ENCODE data around the gene SBF2. TPM values are rescaled to one million over a fixed set of nuclear protein-coding genes. Genes with fewer than 3 reads are reported as not detected.

Gene SBF2
- total and polyA plus RNA-seq, 2 of the 13 experiments (the other 11 are each of a cell fraction or from before 2014, with no cell fraction given), result 24.0 to 45.8 TPM

GRCh38 chr11:10107497-10107896 is 186.5 kb downstream of the SBF2 start:
- H3K4me2 ChIP-seq (ENCODE audit: low read depth, low read length), result no peak overlapping the region
- ChIA-PET POLR2A (no interaction called here), CTCF (ENCODE audit: low intra/inter-chr PET ratio, low total read pairs) (no interaction called here)
- no peaks in the 10 kb centered on the region for H3K4me1 ChIP-seq (ENCODE audit: insufficient read depth, low read length)
- no TSS peak for BruUV-seq (replicated peaks)
- H4K20me1 ChIP-seq (ENCODE audit: insufficient read depth, low read length), result 0 out of 2 replicates have a peak, but pooled peaks cover 2% of the 10 kb centered on the region
- no peak overlapping the region for H2AFZ ChIP-seq (ENCODE audit: low read length)
- TF ChIP-seq, protein P1, sequence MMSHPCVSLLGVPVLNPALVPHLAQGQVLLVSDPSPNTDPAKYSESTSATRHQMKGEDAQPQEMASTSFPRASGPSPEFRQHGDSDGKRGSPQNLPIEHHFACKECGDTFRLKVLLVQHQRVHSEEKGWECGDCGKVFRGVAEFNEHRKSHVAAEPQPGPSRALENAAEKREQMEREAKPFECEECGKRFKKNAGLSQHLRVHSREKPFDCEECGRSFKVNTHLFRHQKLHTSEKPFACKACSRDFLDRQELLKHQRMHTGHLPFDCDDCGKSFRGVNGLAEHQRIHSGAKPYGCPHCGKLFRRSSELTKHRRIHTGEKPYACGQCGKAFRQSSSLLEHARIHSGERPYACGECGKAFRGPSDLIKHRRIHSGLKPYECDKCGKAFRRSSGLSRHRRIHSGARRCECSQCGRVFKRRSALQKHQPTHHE (CRISPR knock-in tag; IDR thresholded peaks at IDR 0.05; ENCODE audit: borderline replicate concordance), result no peak
- TF ChIP-seq ZNF564 (CRISPR knock-in tag; IDR thresholded peaks at IDR 0.05) (no peak), NPAS2 (CRISPR knock-in tag; IDR thresholded peaks at IDR 0.05; ENCODE audit: borderline replicate concordance) (no peak), NCOA1 (CRISPR knock-in tag; IDR thresholded peaks at IDR 0.05) (no peak)
- no peak overlapping the region for H3K27ac ChIP-seq (ENCODE audit: extremely low read length, insufficient read depth, low read length)
- no peak overlapping the region for H3K4me3 ChIP-seq (replicated peaks in 1 of 3; ENCODE audit: insufficient read depth in 1 of 3, low read depth in 2 of 3, low read length in 3 of 3)
- no peak overlapping the region for H3K9ac ChIP-seq (ENCODE audit: insufficient read depth, low read depth, low read length)
- ATAC-seq (no peak), FAIRE-seq (no peak), DNase-seq (ENCODE audit: low spot score) (no peak)
- in situ Hi-C loops (cut with HindIII; ENCODE audit: extremely low pct_ligation_motif_present, low pct_unique_long_range_greater_than_20kb), result no loop called here
- intact Hi-C loops (cut with micrococcal nuclease; ENCODE audit: unreplicated experiment), result no loop called here
- H3K9me3 ChIP-seq (ENCODE audit: low read length), result no peaks in the 10 kb centered on the region
- 96% methylated on average over 2 of the region's 2 CpGs for WGBS (ENCODE audit: low lambda C conversion rate)
- no peaks in the 10 kb centered on the region for H3K27me3 ChIP-seq (ENCODE audit: control insufficient read depth in 1 of 2, insufficient read depth in 2 of 2, low read length in 2 of 2)
- H3K36me3 ChIP-seq (replicated peaks in 1 of 2; ENCODE audit: control insufficient read depth in 1 of 2, insufficient read depth in 2 of 2, low read length in 2 of 2), result no peaks in the 10 kb centered on the region
- H3K79me2 ChIP-seq (ENCODE audit: insufficient read depth, low read length), result no peaks in the 10 kb centered on the region

GRCh38 chr11:10097615-10098014 is 196.4 kb downstream of the SBF2 start:
- FAIRE-seq (no peak), ATAC-seq (no peak), DNase-seq (ENCODE audit: low spot score) (no peak)
- Histone ChIP-seq H4K20me1 (ENCODE audit: insufficient read depth, low read length) (no peaks in the 10 kb centered on the region; the same call in 1 of the 2 replicates), H3K4me2 (ENCODE audit: low read depth, low read length) (no peak overlapping the region), H3K27ac (ENCODE audit: extremely low read length, insufficient read depth, low read length) (no peak overlapping the region), H2AFZ (ENCODE audit: low read length) (no peak overlapping the region), H3K27me3 (ENCODE audit: control insufficient read depth in 1 of 2, insufficient read depth in 2 of 2, low read length in 2 of 2) (no peaks in the 10 kb centered on the region), H3K4me1 (ENCODE audit: insufficient read depth, low read length) (peaks cover 9% of the 10 kb centered on the region), H3K4me3 (replicated peaks in 1 of 3; ENCODE audit: insufficient read depth in 1 of 3, low read depth in 2 of 3, low read length in 3 of 3) (no peak overlapping the region), H3K9ac (ENCODE audit: insufficient read depth, low read depth, low read length) (no peak overlapping the region), H3K79me2 (ENCODE audit: insufficient read depth, low read length) (no peaks in the 10 kb centered on the region), H3K9me3 (ENCODE audit: low read length) (peaks cover 11% of the 10 kb centered on the region; the same call in 1 of the 2 replicates), H3K36me3 (replicated peaks in 1 of 2; ENCODE audit: control insufficient read depth in 1 of 2, insufficient read depth in 2 of 2, low read length in 2 of 2) (peaks cover 0 to 1% of the 10 kb centered on the region in 2 experiments; a peak in 1 of 5 replicates)
- intact Hi-C loops (cut with micrococcal nuclease; ENCODE audit: unreplicated experiment), result no loop called here
- TF ChIP-seq NONO (IDR thresholded peaks at IDR 0.05), result no peak
- no peak for TF ChIP-seq NONO (CRISPR knock-in tag; conservative IDR thresholded peaks at IDR 0.05)
- no peak for TF ChIP-seq TCF7L2 (IDR thresholded peaks at IDR 0.05; ENCODE audit: low read depth, low read length)
- POLR2A ChIA-PET, result no interaction called here
- CTCF ChIA-PET (ENCODE audit: low intra/inter-chr PET ratio, low total read pairs), result no interaction called here
- in situ Hi-C loops (cut with HindIII; ENCODE audit: extremely low pct_ligation_motif_present, low pct_unique_long_range_greater_than_20kb), result no loop called here
- 97% methylated on average over 4 of the region's 4 CpGs for WGBS (ENCODE audit: low lambda C conversion rate)
- BruUV-seq (replicated peaks), result no TSS peak
